Bone marrow (tissue), 2 donors: ENCODE data around the gene PRPF19.
"Not testable (repeated sequence)": the region's sequence is repeated elsewhere in the genome, so short reads cannot be mapped to it uniquely, and the experiment has no call there.

Experiments
- DNase-seq, 2 donors: peaks; one replicate each; lab custom pipeline; 2025; lab: John Stamatoyannopoulos, UW

PRPF19 gene

DNA sequence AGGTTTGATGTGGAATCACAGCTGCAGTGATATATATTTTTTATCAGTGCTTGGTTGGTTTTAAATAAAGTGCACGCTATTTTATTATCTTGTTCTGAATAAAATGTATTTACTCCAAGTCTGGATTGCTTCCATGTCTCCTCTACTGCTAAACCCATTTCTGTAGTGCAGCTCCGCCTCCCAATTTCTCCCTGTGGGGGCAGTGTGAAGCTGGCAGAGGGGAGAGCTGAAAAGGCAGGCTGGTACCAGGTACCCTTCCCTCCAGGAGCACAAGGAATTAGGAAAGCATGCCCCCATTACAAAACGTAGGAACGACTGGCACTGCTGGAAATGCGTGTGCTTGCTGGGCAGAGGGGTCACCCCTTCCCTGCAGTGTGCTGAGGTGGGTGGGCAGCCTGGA is 16.9 kb upstream of the PRPF19 start:
- DNase-seq = no peak

DNA sequence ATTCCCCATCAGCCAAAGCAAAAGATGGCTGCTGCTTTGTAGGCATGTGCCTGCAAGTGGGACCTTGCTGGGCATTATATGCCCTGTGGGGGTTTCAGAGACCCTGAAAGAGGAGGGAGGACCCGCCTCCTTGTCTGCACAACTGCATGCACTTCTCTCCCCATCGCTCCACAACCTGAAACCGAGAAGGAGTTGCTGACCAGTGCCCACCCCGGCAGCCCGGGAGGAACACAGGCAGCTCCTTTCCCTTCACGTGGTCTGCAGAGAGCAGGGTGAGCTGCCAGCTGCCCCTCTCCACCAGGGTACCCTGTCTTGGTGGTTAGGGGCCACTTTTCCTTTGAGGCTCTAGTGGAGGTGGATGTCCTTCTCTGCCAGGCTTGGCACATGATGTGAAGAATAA is 16.5 kb upstream of the PRPF19 start:
- no peak for DNase-seq

DNA sequence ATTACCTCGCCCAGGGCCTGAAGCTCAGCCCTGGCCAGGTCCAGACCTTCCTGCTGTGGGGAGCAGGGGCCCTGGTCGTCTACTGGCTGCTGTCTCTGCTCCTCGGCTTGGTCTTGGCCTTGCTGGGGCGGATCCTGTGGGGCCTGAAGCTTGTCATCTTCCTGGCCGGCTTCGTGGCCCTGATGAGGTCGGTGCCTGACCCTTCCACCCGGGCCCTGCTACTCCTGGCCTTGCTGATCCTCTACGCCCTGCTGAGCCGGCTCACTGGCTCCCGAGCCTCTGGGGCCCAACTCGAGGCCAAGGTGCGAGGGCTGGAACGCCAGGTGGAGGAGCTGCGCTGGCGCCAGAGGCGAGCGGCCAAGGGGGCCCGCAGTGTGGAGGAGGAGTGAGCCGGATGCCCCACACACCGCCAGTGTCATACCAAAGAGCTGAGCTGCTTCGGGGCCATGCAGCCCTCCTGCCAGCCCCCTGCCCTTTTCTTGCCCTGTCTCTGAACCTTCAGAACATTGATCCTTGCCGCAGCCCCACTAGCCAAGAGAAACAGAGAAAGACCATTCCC is 15.5 kb upstream of the PRPF19 start:
- DNase-seq = no peak

DNA sequence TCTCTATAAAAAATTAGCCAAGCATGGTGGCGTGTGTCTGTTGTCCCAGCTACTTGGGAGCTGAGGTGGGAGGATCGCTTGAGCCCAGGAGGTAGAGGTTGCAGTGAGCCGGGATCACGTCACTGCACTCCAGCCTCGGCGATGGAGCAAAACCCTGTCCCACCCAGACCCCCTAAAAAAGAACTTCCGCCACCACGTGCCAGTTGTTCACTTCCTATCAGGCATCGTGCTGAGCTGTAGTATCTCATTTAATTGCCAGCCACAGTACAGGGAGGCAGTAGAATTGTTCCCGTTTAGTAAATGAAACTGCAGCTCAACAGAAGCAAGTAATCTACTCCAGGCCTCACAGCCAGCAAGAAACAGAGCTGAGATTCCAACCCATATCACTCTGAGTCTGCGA is 14.9 kb upstream of the PRPF19 start:
- DNase-seq = no peak

DNA sequence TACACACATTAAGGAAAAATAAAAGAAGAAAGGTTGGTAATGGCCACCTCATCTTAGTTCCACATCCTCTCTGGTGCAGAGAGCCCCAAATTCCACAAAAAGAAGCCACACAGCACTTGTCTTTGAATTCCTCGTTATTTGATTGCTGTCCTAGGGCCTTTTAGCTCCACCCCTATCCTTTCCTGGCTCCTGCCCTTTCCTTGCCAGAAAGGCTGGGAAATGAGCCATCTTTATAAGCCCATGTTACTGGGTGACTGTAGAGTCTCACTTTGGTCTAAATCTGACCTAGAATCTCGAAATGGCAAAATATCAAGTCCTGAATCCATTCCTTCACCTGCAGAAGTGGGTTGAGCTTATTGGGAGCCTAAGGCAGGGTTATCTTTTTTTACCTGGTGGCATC is 13.6 kb upstream of the PRPF19 start:
- DNase-seq = no peak

DNA sequence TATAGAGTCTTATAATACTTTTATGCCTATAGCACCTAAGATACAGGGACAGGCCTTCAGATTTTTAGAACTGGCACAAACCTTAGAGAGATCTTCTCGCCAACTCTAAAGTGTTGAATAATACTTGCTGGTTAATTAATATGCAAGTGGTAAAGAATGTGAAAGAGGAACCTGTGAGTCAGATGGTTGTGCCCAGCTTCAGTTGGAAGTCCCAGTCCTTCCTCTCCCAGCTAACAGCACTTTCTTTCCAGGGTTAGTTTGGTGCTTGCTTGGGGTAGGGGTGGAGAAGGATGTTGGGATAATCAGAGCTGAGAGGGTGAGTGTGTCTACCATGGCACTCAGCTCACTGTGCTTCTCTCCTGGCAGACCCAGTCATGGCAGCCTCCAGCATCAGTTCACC is 12.9 kb upstream of the PRPF19 start:
- peak in 1 of 2 donors; percentile 58 for DNase-seq

DNA sequence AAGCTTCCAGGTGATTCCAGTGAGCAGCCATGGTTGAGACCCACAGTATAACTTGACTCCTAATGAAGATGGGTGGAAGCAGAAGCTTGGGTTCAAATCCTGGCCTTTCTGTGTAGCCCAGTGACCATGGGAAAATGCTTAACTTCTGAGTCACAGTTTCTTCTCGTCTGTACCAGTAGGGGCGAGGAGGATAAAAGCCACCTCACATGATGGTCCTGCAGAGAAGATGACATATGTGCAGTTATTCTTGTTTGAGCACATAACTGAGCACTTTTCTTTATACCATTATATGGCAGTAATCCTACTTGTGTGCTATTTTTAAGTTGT is 12.5 kb upstream of the PRPF19 start:
- no peak for DNase-seq

DNA sequence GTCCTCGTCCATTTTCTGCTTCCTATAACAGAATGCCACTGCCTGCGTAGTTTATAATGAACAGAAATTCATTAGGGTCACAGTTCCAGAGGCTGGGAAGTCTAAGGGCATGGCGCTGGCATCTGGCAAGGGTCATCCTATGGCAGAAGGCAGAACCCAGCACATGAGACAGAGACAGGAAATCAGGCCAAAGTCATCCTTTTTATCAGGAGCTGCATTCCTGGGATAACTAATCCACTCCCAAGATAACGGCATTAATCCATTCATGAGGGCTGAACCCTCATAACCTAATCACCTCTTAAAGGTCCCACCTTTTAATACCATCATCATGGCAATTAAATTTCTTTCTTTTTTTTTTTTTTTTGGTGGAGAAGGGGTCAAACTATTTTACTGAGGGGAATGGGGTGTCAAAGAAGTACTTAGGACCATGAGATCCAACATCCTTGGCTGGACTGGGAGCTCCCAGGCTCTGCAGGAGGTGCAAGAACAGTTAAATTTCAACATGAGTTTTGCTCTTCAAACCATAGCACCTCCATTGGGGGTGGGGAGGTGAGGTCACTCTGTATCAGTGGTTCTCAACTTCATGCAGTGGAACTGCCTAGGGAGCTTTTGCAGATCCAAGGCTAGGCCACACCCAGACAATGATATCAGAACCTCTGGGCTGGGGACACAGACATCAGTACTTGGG is 12.0 kb upstream of the PRPF19 start:
- DNase-seq = no peak

DNA sequence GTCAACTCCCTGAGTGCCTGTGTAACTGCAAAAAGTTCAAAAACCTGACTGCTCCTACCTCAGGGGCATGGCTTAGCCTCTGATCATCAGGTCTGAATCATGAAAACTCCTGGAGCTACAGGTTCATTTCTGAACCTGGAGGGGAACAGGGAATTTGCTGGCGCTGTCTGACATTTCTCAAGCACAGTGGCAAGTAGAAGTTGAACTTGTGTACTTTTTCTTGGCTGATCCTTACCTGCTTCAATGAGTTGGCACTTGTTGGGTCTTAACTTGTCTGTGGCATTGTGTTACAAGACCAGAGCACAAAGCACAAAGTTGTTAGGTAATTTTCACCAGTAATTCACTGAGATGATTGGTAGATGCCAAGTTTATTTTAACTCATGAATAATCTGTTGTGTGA is 10.9 kb upstream of the PRPF19 start:
- no peak for DNase-seq

DNA sequence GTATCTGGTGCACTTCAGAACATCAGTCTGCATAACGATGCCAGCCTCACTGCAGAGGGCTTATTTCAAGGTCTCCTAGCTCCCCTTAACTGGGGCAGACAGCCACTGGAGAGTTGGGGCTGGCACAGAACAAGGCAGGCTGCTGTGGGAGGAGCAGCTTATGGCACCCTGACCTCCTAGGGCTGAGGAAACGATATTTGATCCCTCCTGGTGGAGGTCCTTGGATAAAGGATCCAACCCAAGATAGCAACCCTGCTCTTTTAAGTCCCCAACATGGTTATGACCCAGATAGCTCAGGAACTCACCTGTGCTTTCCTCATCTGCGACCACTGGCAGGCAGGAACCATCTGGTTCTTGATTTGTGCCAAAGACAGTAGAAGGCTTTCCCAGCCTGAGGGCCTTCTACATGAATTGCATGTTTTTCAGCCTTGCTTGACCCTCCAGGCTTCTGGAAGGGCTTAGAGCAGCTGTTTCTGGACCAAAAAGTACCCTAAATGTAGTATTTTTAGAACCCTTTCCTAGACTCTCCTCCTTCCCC is 10.4 kb upstream of the PRPF19 start:
- no peak for DNase-seq

DNA sequence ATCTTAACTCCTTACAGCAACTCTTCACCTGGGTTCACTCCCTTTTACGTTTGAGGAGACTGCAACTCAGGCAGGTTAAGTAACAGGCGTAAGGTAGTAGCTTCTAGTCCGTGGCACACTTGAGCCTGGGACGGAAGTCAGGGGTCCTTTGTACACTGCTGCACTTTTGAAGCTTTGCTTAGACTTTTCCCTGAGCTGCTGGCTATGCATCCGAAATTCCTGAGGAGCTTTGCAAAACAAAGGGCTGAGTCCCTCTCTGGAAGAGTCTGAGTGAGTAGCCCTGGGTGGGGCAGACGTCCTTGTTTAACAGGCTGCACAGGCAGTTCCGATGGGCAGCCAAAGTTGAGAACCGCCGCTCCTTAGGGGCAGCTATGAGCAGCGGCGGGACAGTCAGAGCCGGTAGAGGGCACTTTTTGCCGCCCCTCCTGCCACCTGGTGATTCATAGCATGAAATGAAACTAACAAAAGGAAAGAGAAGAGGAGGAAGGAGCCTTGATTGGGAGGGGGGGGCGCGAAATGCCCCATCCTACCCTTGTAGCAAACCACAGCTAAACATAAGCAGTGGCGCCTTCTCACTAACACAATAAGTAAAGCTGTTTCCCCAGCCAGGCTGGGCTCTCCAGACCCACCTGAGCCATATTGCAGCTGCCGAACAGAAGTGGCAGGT is 9.0 kb upstream of the PRPF19 start:
- peak; percentile 20 to 82 for DNase-seq

DNA sequence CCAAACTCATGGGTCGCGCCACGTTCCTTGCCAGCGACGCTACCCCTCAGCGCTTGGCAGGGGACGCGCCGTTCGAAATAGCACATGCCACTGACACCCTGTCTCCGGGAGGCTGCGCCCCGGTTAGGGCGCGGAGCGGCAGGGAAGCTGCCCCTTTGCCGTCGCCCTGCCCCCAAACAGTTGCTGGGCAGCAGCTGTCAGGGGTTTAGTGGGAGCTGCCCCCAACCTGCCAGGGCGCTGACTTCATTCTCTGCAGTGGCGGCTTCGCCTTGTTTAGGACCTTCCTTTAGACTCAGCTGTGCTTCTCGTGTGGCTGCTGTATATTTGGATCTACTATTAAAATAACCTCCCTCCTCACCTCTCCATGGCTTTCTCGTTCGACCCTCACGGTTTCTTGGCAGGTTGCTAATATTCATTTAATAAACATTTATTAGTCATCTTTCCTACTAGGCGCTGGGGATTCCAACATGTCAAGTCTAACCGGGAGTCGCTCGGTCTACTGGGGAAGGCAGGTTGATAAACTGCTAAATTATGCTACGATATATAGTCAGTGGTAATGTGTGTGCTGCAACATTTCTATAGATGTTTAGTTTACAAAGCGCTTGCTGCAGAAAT is 8.4 kb upstream of the PRPF19 start:
- no peak for DNase-seq

DNA sequence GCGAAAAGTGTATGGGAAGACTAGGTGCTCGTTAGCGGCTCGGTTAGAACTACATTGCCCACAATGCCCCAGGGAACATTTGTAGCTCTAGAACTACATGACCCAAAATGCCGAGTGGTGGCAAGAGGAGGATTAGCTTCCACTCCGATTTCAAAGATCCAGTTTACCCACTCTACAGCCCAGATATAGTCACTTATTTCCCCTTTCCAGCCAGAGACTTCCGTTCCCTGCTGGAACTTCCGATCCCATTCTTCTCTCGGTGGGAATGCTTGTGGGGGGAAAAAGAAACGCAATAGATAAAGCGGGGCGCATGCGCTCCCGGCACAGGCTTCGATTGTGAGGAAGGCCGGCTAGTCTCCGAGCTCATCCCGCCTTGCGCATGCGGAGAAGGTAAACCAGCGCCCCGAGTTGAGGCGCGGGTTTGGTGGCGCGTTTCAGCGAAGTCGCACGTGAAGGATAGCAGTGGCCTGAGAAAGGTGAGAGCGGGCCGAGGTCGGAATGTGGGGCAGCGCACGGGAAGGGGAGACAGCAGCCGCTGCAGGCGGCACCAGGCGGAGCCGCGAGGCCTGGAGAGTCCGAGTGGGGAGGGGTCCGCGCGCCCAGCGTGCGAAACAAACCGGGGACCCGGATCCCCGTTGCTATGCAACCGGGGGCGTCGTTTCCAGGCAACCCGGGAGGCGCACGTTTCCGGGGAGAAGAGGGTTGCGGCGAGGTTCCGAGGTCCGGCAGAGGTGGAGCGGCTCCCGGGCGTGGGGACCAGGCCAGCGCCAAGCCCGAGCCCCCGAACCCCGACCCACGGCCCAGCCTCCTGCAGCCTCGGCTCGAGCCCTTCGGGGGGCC is 7.6 kb upstream of the PRPF19 start, which contains the start of gene TMEM109:
Gene TMEM109, plus strand, starts transcription at position 366 of the 840 bp plus-strand sequence. CDS start 5,536 bp downstream, outside the sequence.
- DNase-seq = peak; percentile 70 to 82

DNA sequence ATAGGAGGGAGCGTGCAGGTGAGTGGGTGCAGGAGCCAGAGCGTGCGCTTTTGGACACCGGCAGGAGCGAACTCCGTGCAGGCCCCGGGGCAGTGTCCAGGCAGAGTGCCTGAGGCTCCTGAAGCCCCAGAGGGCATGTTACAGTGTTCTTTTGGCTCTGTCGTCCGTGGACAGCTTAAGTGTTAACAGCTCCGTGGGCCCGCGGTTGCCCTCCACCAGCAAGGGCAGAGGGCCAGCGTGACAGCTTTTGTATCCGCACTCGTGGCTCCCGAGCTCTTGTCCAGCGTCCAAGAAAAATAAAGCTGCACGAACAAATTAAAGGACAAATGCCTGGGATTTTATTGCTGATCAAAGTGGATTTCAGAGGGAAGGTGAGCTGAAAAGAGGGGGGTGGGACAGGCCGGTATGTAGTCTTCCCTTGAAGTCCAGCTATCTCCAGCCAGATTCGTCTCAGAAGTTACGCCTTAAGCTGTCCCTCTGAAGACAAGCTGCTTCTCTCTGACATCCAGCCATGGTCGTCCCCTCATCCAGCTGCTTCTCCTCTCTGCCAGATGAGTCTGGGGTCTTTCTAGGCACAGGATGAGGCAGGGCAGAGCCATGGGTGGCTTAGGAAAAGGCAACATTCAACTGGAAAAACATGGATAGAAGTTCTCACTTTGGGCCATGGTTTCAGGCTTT is 6.6 kb upstream of the PRPF19 start:
- DNase-seq = no peak

DNA sequence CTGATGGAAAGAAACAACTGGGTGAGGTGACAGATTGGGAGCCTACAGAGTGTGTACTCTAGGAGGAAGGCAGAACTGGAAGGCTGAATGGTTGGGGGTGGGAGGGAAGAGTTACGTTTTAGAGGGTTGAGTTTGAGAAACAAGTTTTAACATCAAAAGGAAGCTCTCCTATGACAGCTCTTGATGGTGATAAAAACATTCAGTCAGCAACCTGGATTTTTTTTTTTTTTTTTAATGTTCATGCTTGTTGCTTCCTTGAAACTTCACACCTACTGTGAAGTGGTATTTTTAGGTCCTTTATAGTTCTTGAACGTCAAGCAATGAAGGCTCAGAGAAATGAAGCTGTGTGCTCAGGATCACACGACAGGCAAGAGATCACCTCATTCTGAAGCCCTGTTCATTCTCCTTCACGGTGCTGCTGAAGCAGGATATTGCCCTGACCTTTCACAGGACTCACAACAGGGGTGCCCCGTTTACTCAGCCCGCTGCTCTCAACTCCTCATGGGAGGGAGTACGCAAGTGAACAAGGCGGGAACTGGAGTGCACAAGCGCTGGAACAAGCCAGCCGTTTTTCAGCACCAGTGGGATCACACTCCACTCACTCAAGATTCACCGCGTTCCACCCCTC is 6.0 kb upstream of the PRPF19 start:
- DNase-seq = no peak

DNA sequence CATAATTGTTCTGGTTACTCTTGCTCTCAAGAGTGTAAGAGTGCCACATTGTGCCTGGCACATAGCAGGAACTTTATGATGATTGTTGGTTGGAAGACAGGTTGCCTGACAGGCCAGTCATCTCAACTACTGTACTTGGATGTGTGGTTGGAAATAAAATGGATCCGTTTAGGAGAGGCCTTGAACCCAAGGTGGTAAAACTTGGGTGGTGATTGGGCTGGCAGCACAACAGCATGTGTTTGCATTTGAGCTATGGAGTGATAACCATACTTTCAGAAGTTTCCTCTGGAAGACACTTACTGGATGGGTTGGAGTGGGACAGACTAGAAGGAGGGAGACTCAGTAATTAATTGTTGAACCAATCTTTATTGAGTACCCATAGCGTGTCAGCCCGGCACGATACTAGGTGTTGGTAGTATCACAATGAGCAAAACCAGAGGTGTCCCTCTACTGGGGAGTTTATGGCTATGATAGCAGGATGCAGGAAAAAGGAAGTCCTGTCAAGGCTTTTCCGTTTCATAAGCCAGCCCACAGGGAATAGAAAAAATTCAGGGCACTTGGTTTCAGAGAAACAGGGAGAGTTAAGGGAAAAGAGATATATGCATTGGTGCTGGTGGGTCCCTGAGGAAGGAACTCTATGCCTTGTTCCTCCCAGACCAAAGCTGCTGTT is 4.5 kb upstream of the PRPF19 start:
- DNase-seq = no peak

DNA sequence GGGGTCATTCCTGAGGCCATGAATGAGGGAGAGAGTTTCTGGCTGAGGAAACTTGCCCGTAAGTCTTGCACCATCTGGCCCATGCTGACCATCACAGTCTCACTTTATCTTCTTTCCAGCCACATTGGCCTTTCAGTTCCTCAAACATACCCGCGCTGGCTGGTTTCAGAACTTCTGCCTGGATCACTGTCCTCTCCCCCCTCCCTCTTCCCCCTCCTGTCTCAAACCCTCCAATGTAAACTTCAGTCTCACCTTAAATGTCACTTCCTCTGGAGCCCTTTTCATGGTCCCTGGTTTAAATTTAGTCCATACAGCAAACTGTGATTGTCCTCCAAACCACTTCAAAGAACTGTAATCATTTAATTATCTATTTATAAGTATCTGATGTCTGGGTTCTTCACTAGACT is 3.9 kb upstream of the PRPF19 start:
- no peak for DNase-seq

DNA sequence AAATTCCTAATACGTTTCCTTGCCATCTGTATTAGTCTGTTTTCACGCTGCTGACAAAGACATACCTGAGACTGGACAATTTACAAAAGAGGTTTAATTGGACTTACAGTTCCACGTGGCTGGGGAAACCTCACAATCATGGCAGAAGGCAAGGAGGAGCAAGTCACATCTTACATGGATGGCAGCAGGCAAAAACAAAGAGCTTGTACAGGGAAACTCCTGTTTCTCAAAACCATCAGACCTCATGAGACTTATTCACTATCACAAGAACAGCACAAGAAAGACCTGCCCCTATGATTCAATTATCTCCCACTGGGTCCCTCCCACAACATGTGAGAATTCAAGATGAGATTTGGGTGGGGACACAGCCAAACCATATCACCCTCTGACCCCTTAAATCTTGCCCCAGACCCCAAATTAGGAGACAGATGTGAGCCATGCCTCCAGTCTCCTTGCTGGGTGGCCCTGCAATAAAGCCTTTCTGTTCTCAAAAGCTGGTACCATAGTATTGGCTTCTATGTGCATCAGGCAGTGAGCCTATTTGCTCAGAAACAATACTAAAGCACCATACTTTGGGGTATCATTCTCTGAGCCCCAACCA is 3.4 kb upstream of the PRPF19 start:
- not testable (repeated sequence) for DNase-seq

DNA sequence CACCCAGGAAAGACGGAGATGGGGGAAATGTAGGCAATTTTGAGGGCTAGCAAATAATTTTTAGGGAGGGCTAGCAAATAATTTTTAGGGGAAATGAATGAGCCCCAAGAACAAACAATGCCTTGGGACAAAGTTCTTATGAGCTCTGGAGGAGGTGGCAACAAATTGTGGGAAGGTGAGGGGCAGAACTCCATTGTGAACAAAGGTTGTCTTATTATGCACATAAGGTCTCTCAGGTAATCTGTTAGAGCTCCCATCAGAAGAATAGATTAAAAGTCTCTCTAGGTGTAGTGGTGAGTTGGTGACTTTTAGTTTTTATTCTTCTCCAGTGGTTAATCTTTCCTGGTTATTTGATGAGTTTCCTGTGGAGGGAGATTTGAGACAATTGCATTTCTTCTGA is 2.4 kb upstream of the PRPF19 start:
- DNase-seq = no peak

DNA sequence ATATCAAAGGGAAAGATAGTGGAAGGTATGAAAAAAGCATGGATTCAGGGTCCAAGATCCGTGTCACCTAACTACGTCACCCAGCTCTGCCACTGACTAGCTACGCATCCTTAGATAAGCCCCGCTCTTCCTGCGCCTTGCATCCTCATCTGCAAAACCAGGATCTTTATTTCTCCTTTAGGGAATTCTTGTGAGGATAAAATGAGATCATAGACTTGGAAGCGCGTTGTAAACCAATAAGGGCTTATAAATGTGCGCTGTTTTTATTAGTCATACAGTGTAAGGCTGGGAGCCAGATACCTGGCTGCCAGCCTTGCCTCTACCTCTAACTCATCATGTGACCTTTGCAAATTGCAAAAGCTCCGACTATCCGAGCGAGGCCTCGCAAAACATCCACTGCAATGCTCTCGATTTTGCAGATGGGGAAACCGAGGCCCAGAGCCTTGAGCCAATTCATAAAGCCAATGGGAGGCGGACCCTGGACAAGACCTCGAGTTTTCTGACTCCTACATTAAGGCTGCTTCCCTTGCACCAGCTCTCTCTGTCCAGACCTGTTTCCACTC is 753 bp downstream of the PRPF19 start:
- no peak for DNase-seq
